Measurements from ENCODE around the gene ZDHHC17.
"Not testable (repeated sequence)": the region's sequence is repeated elsewhere in the genome, so short reads cannot be mapped to it uniquely, and the experiment has no call there.

ZDHHC17 gene

GRCh38 chr12:76745343-76745742 lies 18.6 kb upstream of the ZDHHC17 start:
- Histone ChIP-seq H3K27me3 (ENCODE audit: low read depth) (no peaks in the 10 kb centered on the region), H3K4me3 (no peak overlapping the region), H3K36me3 (replicated peaks) (no peaks in the 10 kb centered on the region), H3K9me3 (no peaks in the 10 kb centered on the region), H3K4me1 (no peaks in the 10 kb centered on the region)
- in situ Hi-C loops (cut with MboI; ENCODE audit: low sequenced_read_pairs) = no loop called here
- no peak for DNase-seq (ENCODE audit: low spot score in 2 of 2)

DNA sequence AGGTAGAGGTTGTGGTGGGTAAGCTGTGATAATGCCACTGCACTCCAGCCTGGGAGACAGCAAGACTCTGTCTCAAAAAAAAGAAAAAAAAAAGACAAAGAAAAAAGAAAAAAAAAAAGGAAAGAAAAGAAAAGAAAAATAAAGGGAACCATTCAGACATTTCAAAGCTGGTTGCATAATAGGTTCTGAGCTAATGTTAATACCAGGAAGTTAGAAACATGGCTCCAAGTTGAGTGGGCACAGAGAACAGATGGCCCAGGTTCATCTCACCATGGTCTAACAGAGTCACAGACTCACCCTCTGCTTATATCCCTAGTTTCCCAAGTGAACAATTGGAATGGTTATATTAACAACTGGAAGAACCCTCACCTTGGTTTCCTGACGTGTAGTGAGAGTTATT lies 17.4 kb upstream of the ZDHHC17 start:
- DNase-seq (ENCODE audit: low spot score in 2 of 2) = no peak
- H3K4me1 ChIP-seq = no peaks in the 10 kb centered on the region
- in situ Hi-C loops (cut with MboI; ENCODE audit: low sequenced_read_pairs) = no loop called here
- no peaks in the 10 kb centered on the region for H3K27me3 ChIP-seq (ENCODE audit: low read depth)
- H3K4me3 ChIP-seq = no peak overlapping the region
- no peaks in the 10 kb centered on the region for H3K36me3 ChIP-seq (replicated peaks)
- no peaks in the 10 kb centered on the region for H3K9me3 ChIP-seq

DNA sequence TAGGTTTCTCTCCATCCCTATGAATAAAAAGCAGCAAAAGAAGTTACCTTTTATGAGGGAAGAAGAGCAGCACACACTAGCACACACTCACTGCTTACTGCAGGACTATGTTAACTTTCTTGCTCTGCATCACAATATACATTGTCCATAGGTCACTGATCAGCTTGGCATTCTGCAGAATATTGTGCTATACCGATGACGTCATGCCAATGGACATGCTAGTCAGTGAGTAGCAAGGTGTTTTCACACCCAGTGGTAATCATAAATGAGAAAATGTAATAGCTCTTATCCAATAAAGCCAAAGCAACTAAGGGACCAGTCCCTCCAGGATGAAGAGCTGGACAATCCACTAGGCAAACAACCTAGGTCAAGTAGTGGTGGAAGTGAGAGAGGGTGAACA lies 16.7 kb upstream of the ZDHHC17 start:
- Histone ChIP-seq H3K9me3 (no peaks in the 10 kb centered on the region), H3K4me3 (no peak overlapping the region), H3K27me3 (ENCODE audit: low read depth) (no peaks in the 10 kb centered on the region)

GRCh38 chr12:76755829-76756379 lies 8.0 kb upstream of the ZDHHC17 start:
- Histone ChIP-seq H3K27me3 (ENCODE audit: low read depth) (no peaks in the 10 kb centered on the region), H3K4me1 (no peaks in the 10 kb centered on the region), H3K9me3 (no peaks in the 10 kb centered on the region), H3K36me3 (replicated peaks) (no peaks in the 10 kb centered on the region), H3K4me3 (no peak overlapping the region)
- in situ Hi-C loops (cut with MboI; ENCODE audit: low sequenced_read_pairs) = no loop called here
- DNase-seq (ENCODE audit: low spot score in 2 of 2) = no peak

More for the DNA sequence above, 16.7 kb upstream of the ZDHHC17 start:
- in situ Hi-C loops (cut with MboI; ENCODE audit: low sequenced_read_pairs) = no loop called here
- no peaks in the 10 kb centered on the region for H3K36me3 ChIP-seq (replicated peaks)
- DNase-seq (ENCODE audit: low spot score in 2 of 2) = no peak
- H3K4me1 ChIP-seq = no peaks in the 10 kb centered on the region

DNA sequence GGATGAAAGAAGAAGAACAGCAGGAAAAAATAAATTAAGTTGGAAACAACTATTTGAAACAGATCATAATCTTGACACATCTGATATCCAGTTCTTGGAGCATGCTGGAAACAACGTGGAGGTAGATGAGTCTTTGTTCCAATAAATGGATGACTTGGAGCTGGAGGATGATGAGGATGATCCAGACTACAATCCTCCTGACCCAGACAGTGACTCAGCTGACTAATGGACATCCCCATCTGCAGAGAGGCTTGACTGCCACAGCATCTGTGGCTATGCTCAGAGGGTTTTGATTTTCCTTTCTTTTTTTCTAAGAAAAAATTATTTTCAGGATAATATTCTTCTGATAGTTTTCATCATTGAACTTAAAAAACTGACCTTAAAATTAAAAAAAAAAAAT lies 6.2 kb upstream of the ZDHHC17 start:
- Histone ChIP-seq H3K4me3 (no peak overlapping the region), H3K9me3 (no peaks in the 10 kb centered on the region), H3K27me3 (ENCODE audit: low read depth) (no peaks in the 10 kb centered on the region), H3K36me3 (replicated peaks) (no peaks in the 10 kb centered on the region), H3K4me1 (no peaks in the 10 kb centered on the region)
- DNase-seq (ENCODE audit: low spot score in 2 of 2) = no peak
- in situ Hi-C loops (cut with MboI; ENCODE audit: low sequenced_read_pairs) = no loop called here

DNA sequence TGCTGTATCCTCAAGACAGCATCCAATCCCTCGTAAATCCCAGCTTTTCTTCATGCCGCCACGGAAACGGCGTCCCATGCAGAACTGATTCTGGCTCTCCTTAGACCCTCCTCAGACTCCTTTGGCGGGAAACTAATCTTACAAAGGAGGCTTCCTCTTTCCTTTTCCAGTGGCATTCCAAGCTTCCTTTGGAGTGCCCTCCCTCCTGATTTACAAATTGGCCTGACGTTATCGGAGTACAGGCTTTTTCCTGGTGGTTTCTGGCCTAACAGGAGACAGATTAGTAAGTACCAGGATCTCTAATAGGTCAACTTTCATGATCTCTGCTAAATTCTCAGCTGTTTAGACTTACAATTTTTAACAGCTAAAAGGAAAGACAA lies 1.3 kb upstream of the ZDHHC17 start:
- Histone ChIP-seq H3K36me3 (replicated peaks) (no peaks in the 10 kb centered on the region), H3K4me1 (peaks cover 12% of the 10 kb centered on the region), H3K9me3 (no peaks in the 10 kb centered on the region), H3K27me3 (ENCODE audit: low read depth) (no peaks in the 10 kb centered on the region), H3K4me3 (no peak overlapping the region)
- in situ Hi-C loops (cut with MboI; ENCODE audit: low sequenced_read_pairs) = no loop called here
- DNase-seq (ENCODE audit: low spot score in 2 of 2) = peak; percentile 41

GRCh38 chr12:76764856-76765255 lies 941 bp downstream of the ZDHHC17 start:
- DNase-seq (ENCODE audit: low spot score in 2 of 2) = no peak
- Histone ChIP-seq H3K4me3 (peak overlapping the region; percentile 98), H3K36me3 (replicated peaks) (no peaks in the 10 kb centered on the region), H3K4me1 (peaks cover 15% of the 10 kb centered on the region), H3K9me3 (no peaks in the 10 kb centered on the region), H3K27me3 (ENCODE audit: low read depth) (no peaks in the 10 kb centered on the region)
- in situ Hi-C loops (cut with MboI; ENCODE audit: low sequenced_read_pairs) = no loop called here

DNA sequence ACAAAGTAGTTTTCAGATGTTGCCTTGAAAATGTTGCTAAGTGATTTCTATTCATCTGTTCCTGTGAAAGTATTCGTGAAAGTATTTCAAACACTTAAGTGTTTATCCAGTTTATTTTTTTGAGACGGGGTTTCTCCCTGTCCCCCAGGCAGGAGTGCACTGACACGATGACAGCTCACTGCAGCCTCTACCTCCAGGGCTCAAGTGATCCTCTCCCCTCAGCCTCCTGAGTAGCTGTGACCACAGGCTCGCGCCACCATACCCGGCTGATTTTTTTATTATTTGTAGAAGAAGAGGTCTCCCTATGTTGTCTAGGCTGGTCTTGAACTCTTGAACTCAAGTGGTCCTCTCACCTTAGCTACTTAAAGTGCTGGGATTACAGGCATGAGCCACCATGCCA lies 1.7 kb downstream of the ZDHHC17 start:
- in situ Hi-C loops (cut with MboI; ENCODE audit: low sequenced_read_pairs) = no loop called here
- Histone ChIP-seq H3K27me3 (ENCODE audit: low read depth) (no peaks in the 10 kb centered on the region), H3K9me3 (no peaks in the 10 kb centered on the region), H3K4me1 (peaks cover 15% of the 10 kb centered on the region), H3K36me3 (replicated peaks) (no peaks in the 10 kb centered on the region), H3K4me3 (peak overlapping the region; percentile 98)
- no peak for DNase-seq (ENCODE audit: low spot score in 2 of 2)

DNA sequence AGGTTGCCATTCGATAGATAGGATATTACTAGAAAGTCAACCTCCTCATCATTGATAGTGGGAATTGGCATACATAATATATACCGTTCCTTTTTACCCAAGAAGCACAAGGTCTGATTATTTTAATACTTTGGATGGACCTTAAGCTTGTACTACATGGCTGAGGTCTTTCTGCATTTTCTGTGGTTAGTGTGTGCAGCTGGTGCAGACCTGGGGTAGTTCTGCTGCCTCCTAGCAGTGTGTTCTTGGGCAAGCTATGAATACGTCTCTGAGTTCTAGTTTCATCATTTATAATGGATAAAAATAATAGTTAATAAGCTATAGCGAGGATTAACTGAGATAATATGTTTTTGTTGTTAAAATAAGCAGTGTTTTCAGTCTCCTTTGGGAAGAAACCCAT lies 2.2 kb downstream of the ZDHHC17 start:
- Histone ChIP-seq H3K9me3 (no peaks in the 10 kb centered on the region), H3K4me1 (peaks cover 15% of the 10 kb centered on the region), H3K27me3 (ENCODE audit: low read depth) (no peaks in the 10 kb centered on the region), H3K36me3 (replicated peaks) (no peaks in the 10 kb centered on the region), H3K4me3 (no peak overlapping the region)
- DNase-seq (ENCODE audit: low spot score in 2 of 2) = no peak
- in situ Hi-C loops (cut with MboI; ENCODE audit: low sequenced_read_pairs) = no loop called here

GRCh38 chr12:76768576-76768975 lies 4.7 kb downstream of the ZDHHC17 start:
- H3K9me3 ChIP-seq = no peaks in the 10 kb centered on the region
- DNase-seq (ENCODE audit: low spot score in 2 of 2) = no peak
- H3K27me3 ChIP-seq (ENCODE audit: low read depth) = no peaks in the 10 kb centered on the region
- H3K36me3 ChIP-seq (replicated peaks) = no peaks in the 10 kb centered on the region
- H3K4me1 ChIP-seq = peaks cover 15% of the 10 kb centered on the region
- in situ Hi-C loops (cut with MboI; ENCODE audit: low sequenced_read_pairs) = no loop called here
- no peak overlapping the region for H3K4me3 ChIP-seq

- Histone ChIP-seq H3K4me3 (no peak overlapping the region), H3K36me3 (replicated peaks) (no peaks in the 10 kb centered on the region), H3K9me3 (no peaks in the 10 kb centered on the region; the same call in 1 of the 2 replicates), H3K27me3 (ENCODE audit: low read depth) (no peaks in the 10 kb centered on the region), H3K4me1 (no peaks in the 10 kb centered on the region; the same call in 1 of the 2 replicates)
- DNase-seq (ENCODE audit: low spot score in 2 of 2) = no peak
- in situ Hi-C loops (cut with MboI; ENCODE audit: low sequenced_read_pairs) = no loop called here
These were observed 13.9 kb downstream of the ZDHHC17 start for GRCh38 chr12:76777765-76778216.

- H3K36me3 ChIP-seq (replicated peaks) = no peaks in the 10 kb centered on the region
These were observed 14.4 kb downstream of the ZDHHC17 start for GRCh38 chr12:76778364-76778763.

DNA sequence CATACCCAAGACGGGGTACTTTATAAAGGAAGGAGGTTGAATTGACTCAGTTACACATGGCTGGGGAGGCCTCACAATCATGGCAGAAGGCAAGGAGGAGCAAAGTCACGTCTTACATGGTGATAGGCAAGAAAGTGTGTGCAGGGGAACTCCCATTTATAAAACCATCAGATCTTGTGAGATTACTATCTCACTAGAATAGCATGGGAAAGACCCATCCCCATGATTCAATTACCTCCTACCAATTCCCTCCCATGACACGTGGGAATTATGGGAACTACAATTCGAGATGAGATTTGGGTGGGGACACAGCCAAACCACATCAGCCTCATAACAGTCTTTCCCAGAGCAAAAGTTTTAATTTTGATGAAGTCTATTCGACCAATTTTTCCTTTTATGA lies 15.4 kb downstream of the ZDHHC17 start:
- in situ Hi-C loops (cut with MboI; ENCODE audit: low sequenced_read_pairs) = not testable (repeated sequence)

More at GRCh38 chr12:76778364-76778763, 14.4 kb downstream of the ZDHHC17 start:
- Histone ChIP-seq H3K9me3 (no peaks in the 10 kb centered on the region; the same call in 1 of the 2 replicates), H3K4me1 (no peaks in the 10 kb centered on the region; the same call in 1 of the 2 replicates), H3K27me3 (ENCODE audit: low read depth) (no peaks in the 10 kb centered on the region), H3K4me3 (no peak overlapping the region)
- in situ Hi-C loops (cut with MboI; ENCODE audit: low sequenced_read_pairs) = no loop called here
- DNase-seq (ENCODE audit: low spot score in 2 of 2) = no peak

DNA sequence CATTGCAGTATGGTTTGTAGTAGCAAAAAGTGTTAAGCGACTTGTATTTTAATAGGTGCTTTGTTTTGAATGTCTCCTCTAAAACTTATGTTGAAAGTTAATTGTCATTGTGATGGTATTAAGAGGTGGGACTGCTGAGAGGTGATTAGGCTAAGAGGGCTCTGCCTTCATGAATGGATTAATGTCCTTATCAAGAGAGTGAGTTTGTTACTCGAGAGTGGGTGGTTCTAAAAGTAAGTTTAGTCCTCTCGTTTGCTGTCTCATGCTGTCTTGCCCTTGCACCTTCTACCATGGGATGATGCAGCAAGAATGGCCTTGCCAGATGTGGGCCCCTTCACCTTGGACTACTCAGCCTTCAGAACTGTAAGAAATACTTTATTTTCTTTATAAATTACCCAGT lies 17.4 kb downstream of the ZDHHC17 start:
- Histone ChIP-seq H3K27me3 (ENCODE audit: low read depth) (no peaks in the 10 kb centered on the region), H3K36me3 (replicated peaks) (no peaks in the 10 kb centered on the region), H3K4me3 (no peak overlapping the region), H3K4me1 (no peaks in the 10 kb centered on the region; the same call in 1 of the 2 replicates), H3K9me3 (no peaks in the 10 kb centered on the region; the same call in 1 of the 2 replicates)
- DNase-seq (ENCODE audit: low spot score in 2 of 2) = no peak
- in situ Hi-C loops (cut with MboI; ENCODE audit: low sequenced_read_pairs) = no loop called here

More for the DNA sequence above, 15.4 kb downstream of the ZDHHC17 start:
- H3K27me3 ChIP-seq (ENCODE audit: low read depth); DNase-seq (ENCODE audit: low spot score in 2 of 2); H3K4me1 ChIP-seq; H3K36me3 ChIP-seq (replicated peaks); H3K4me3 ChIP-seq; H3K9me3 ChIP-seq: not testable (repeated sequence)

DNA sequence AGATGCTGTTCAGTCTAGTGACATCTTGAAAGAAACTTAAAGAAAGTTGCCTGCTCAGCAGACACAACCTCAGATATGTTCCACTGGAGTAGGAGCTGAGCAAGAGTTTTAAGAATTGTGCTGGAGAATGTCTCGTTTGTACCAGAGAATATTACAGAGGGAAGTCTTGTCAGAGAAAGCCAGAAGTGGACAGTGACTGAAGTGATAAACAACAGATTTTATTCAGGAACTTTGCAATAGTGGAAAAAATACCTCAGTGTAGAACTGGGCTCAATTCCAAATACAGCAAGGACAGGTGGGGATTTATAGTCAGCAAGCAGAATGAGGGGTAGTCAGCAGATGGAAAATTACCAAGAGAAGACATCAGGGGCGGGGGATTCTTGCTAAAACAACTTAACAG lies 18.6 kb downstream of the ZDHHC17 start:
- H3K4me1 ChIP-seq = no peaks in the 10 kb centered on the region; the same call in 1 of the 2 replicates
- no peaks in the 10 kb centered on the region for H3K27me3 ChIP-seq (ENCODE audit: low read depth)
- no peaks in the 10 kb centered on the region for H3K36me3 ChIP-seq (replicated peaks)
- H3K4me3 ChIP-seq = no peak overlapping the region
- DNase-seq (ENCODE audit: low spot score in 2 of 2) = no peak
- no peaks in the 10 kb centered on the region; the same call in 1 of the 2 replicates for H3K9me3 ChIP-seq
- in situ Hi-C loops (cut with MboI; ENCODE audit: low sequenced_read_pairs) = no loop called here

All from HAP-1 (cell line).